ENCODE results near the gene PAX6.
A peak's percentile ranks its signal among the peaks of the same experiment; 100 is the strongest.

Gene PAX6

DNA sequence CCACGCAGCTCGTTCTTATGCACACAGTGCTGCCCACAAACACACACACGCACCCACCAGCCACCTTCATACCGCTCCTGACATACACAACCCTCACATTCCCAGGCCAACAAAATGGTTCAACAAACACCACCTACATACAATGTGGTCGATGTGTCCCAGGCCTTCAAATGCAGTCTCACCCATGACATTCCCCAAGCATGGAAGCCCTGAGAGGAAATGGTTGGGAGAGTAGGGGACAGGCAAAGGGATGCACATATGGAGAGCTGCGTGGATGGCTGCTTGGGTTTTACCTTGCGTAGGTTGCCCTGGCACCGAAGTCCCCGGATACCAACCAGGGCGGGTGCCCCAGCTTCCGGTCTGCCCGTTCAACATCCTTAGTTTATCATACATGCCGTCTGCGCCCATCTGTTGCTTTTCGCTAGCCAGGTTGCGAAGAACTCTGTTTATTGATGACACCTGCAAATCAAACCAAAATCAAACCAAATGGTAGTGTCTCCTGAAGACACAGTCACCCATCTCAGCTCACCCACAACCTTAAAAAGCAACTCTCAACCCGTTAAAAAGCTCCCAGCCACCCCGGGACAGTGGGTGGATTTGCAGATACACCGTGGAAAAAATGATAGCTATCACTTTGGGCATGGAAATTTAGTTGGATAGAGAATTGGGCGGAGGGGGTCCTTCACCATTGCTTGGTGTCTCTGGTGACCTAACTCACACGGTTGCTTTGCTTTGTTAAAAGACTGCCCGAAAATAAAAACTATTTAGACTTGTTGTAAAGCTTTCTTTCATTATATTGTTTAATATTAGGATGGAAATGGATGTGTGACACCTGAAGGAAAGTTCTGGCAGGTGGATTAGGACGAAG is 10.5 kb downstream of the PAX6 start:
- H3K4me3 Mint-ChIP-seq: no peak overlapping the region
- CTCF ChIA-PET: no interaction called here
- peaks cover 24% of the 10 kb centered on the region for H3K36me3 Mint-ChIP-seq
- DNase-seq: no peak
- H3K27me3 Mint-ChIP-seq: peaks cover 97% of the 10 kb centered on the region
- peaks cover 24% of the 10 kb centered on the region for H3K4me1 Mint-ChIP-seq
- peak overlapping the region; percentile 6 for H3K27ac Mint-ChIP-seq
- H3K9me3 Mint-ChIP-seq: no peaks in the 10 kb centered on the region

- no peak overlapping the region for H3K4me3 Mint-ChIP-seq
- no peaks in the 10 kb centered on the region for H3K9me3 Mint-ChIP-seq
- H3K36me3 Mint-ChIP-seq: peaks cover 24% of the 10 kb centered on the region
- peaks cover 23% of the 10 kb centered on the region for H3K4me1 Mint-ChIP-seq
- DNase-seq: no peak
- H3K27me3 Mint-ChIP-seq: peaks cover 91% of the 10 kb centered on the region
- peak overlapping the region; percentile 6 for H3K27ac Mint-ChIP-seq
- CTCF ChIA-PET: interaction anchor here (0.7 kb wide), 1 partner anchor 8 kb away, joined by 3 read pairs; no protein-coding TSS in a partner anchor
These were observed 11.4 kb downstream of the PAX6 start for GRCh38 chr11:31799435-31800397.

GRCh38 chr11:31798554-31799434 is 12.3 kb downstream of the PAX6 start:
- peak overlapping the region; percentile 52 for H3K27ac Mint-ChIP-seq

DNA sequence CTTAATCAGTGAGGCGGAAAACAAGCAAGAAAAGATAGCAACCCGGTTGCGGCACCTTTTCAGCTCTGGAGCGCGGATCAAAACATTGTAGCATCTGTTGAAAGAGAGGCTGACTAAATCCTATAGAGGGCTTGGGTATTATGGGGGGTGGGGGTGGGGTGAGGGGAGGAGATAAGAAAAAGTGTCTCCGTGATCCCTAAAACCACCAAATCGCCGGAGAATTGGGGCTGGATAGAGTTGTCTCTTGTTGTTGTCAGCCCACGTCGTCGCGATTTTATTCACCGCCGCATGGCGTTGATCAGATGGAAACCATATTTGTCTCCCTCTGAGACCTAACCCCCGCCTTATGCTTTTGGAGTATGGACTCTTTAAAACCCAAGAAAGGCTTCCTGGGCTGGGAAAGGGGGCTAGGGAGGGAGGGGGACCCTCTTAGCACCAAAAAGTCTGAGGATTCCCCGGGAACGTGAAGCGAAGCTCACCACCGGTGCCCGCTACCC is 13.0 kb downstream of the PAX6 start:
- H3K27ac Mint-ChIP-seq: no peak overlapping the region
- no peaks in the 10 kb centered on the region for H3K9me3 Mint-ChIP-seq
- H3K4me1 Mint-ChIP-seq: peaks cover 7% of the 10 kb centered on the region
- CTCF ChIA-PET: interaction anchor here (0.9 kb wide), 1 partner anchor 157 kb away, joined by 3 read pairs; no protein-coding TSS in a partner anchor
- peak overlapping the region; percentile 21 for H3K4me3 Mint-ChIP-seq
- DNase-seq: no peak
- H3K36me3 Mint-ChIP-seq: peaks cover 14% of the 10 kb centered on the region
- peaks cover 91% of the 10 kb centered on the region for H3K27me3 Mint-ChIP-seq

More at GRCh38 chr11:31798554-31799434, 12.3 kb downstream of the PAX6 start:
- Mint-ChIP-seq H3K36me3 (peaks cover 20% of the 10 kb centered on the region), H3K4me3 (no peak overlapping the region), H3K9me3 (no peaks in the 10 kb centered on the region), H3K27me3 (peaks cover 91% of the 10 kb centered on the region), H3K4me1 (peaks cover 14% of the 10 kb centered on the region)
- DNase-seq: no peak
- CTCF ChIA-PET: interaction anchor here (0.7 to 0.9 kb wide), 2 partner anchors 9 to 158 kb away, joined by 3 read pairs; no protein-coding TSS in a partner anchor

GRCh38 chr11:31797190-31798056 is 13.7 kb downstream of the PAX6 start:
- Mint-ChIP-seq H3K4me3 (peak overlapping the region; percentile 21), H3K9me3 (no peaks in the 10 kb centered on the region), H3K36me3 (peaks cover 10% of the 10 kb centered on the region), H3K27me3 (peaks cover 84% of the 10 kb centered on the region), H3K27ac (no peak overlapping the region), H3K4me1 (peaks cover 7% of the 10 kb centered on the region)
- CTCF ChIA-PET: interaction anchor here (0.7 kb wide), 1 partner anchor 10 kb away, joined by 3 read pairs; no protein-coding TSS in a partner anchor
- DNase-seq: no peak

DNA sequence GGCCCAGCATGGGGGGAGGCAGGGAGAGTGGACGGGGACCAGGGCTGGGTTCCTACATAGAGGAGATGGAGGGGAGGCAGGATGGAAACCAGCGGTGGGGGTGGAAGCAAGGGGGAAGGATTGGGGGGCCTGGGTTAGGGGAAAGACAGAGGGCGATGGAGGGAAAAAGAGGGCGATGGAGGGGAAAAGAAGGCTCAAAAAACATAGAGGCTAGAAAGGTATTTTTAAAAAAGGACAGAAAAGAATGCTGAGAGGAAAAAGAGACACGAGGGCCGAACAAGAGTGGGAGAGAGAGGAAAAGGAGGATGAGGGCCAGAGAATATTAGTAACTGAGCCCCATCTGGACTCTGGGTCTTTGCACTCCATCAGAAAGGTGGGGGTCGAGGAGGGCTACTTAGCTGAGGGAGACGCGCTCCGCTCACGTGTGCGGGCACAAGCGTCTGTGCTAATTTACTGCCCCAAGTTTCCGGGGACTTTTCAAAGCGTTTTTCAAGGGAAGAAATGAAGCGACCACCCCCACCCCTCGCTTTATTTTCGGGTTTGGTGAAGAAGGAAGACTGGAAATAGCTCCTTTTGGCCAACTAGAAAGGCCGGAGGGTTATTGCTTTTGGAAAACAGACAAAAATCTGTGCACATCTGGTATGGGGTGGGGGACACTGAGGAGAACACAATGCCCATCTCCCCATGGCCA is 14.5 kb downstream of the PAX6 start:
- Mint-ChIP-seq H3K9me3 (no peaks in the 10 kb centered on the region), H3K4me3 (no peak overlapping the region), H3K27me3 (peaks cover 80% of the 10 kb centered on the region), H3K4me1 (peaks cover 7% of the 10 kb centered on the region), H3K36me3 (peaks cover 8% of the 10 kb centered on the region), H3K27ac (no peak overlapping the region)
- DNase-seq: no peak
- CTCF ChIA-PET: interaction anchor here (0.7 kb wide), 1 partner anchor 10 kb away, joined by 3 read pairs; no protein-coding TSS in a partner anchor

GRCh38 chr11:31795706-31796498 is 15.2 kb downstream of the PAX6 start:
- peaks cover 76% of the 10 kb centered on the region for H3K27me3 Mint-ChIP-seq
- no peaks in the 10 kb centered on the region for H3K9me3 Mint-ChIP-seq
- CTCF ChIA-PET: no interaction called here
- no peak overlapping the region for H3K4me3 Mint-ChIP-seq
- H3K4me1 Mint-ChIP-seq: peaks cover 7% of the 10 kb centered on the region
- peaks cover 8% of the 10 kb centered on the region for H3K36me3 Mint-ChIP-seq
- H3K27ac Mint-ChIP-seq: no peak overlapping the region
- no peak for DNase-seq

DNA sequence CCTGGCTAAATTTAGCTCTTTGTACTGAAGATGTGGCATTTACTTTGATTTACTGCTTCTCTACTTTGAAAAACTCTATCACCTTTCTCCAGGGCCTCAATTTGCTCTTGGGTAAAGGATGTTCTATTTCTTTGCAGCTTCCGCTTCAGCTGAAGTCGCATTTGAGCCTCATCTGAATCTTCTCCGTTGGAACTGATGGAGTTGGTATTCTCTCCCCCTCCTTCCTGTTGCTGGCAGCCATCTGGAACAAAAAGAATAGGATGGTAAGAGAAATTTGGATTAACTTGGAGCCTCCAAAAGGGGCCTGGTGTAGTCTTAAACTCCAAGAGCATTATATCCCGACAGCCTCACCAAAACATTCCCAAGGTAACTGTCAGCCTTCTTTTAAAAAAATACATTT is 16.6 kb downstream of the PAX6 start:
- H3K36me3 Mint-ChIP-seq: peaks cover 6% of the 10 kb centered on the region
- peaks cover 7% of the 10 kb centered on the region for H3K4me1 Mint-ChIP-seq
- no peak for DNase-seq
- H3K4me3 Mint-ChIP-seq: no peak overlapping the region
- CTCF ChIA-PET: no interaction called here
- H3K27me3 Mint-ChIP-seq: peaks cover 69% of the 10 kb centered on the region
- no peak overlapping the region for H3K27ac Mint-ChIP-seq
- no peaks in the 10 kb centered on the region for H3K9me3 Mint-ChIP-seq

- CTCF ChIA-PET: no interaction called here
- no peak overlapping the region for H3K4me3 Mint-ChIP-seq
These were observed 17.9 kb downstream of the PAX6 start for GRCh38 chr11:31793264-31793663.

GRCh38 chr11:31792456-31792855 is 18.7 kb downstream of the PAX6 start:
- H3K4me1 Mint-ChIP-seq: peaks cover 2% of the 10 kb centered on the region
- CTCF ChIA-PET: no interaction called here
- DNase-seq: no peak
- no peak overlapping the region for H3K4me3 Mint-ChIP-seq
- no peak overlapping the region for H3K27ac Mint-ChIP-seq
- H3K27me3 Mint-ChIP-seq: peaks cover 48% of the 10 kb centered on the region
- H3K9me3 Mint-ChIP-seq: no peaks in the 10 kb centered on the region
- H3K36me3 Mint-ChIP-seq: peaks cover 2% of the 10 kb centered on the region

More at GRCh38 chr11:31793264-31793663, 17.9 kb downstream of the PAX6 start:
- Mint-ChIP-seq H3K36me3 (peaks cover 6% of the 10 kb centered on the region), H3K27me3 (peaks cover 56% of the 10 kb centered on the region), H3K27ac (no peak overlapping the region), H3K9me3 (no peaks in the 10 kb centered on the region), H3K4me1 (peaks cover 5% of the 10 kb centered on the region)
- no peak for DNase-seq

DNA sequence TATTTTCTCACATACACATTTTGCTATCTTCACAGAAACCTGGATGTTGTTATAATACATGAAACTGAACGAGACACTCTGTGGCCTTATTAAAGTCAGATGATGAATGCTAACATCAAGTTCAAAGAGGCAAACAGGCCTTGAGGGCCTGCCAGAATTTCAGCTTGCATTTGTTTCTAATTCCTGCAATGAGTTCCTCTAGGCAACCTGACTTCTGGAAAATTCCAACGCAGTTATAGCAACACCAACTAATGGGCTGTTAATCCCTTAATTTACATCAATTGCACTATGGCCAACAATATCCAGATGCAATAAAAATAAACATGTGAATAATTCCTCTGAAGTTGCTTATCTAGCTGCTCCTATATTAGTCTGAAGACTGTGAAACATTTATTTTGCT is 19.1 kb downstream of the PAX6 start:
- DNase-seq: no peak
- Mint-ChIP-seq H3K27me3 (peaks cover 44% of the 10 kb centered on the region), H3K4me1 (no peaks in the 10 kb centered on the region), H3K4me3 (no peak overlapping the region), H3K9me3 (no peaks in the 10 kb centered on the region), H3K36me3 (no peaks in the 10 kb centered on the region), H3K27ac (no peak overlapping the region)
- CTCF ChIA-PET: no interaction called here

- CTCF ChIA-PET: no interaction called here
- H3K27me3 Mint-ChIP-seq: peaks cover 30% of the 10 kb centered on the region
- H3K36me3 Mint-ChIP-seq: no peaks in the 10 kb centered on the region
- no peak overlapping the region for H3K27ac Mint-ChIP-seq
- no peak for DNase-seq
- no peak overlapping the region for H3K4me3 Mint-ChIP-seq
- no peaks in the 10 kb centered on the region for H3K9me3 Mint-ChIP-seq
- H3K4me1 Mint-ChIP-seq: no peaks in the 10 kb centered on the region
These were observed 20.5 kb downstream of the PAX6 start for GRCh38 chr11:31790649-31791048.
